ENCODE results near the gene CCDC40.
A peak's percentile ranks its signal among the peaks of the same experiment; 100 is the strongest.
"Not testable (repeated sequence)": the region's sequence is repeated elsewhere in the genome, so short reads cannot be mapped to it uniquely, and the experiment has no call there.

CCDC40 gene

DNA sequence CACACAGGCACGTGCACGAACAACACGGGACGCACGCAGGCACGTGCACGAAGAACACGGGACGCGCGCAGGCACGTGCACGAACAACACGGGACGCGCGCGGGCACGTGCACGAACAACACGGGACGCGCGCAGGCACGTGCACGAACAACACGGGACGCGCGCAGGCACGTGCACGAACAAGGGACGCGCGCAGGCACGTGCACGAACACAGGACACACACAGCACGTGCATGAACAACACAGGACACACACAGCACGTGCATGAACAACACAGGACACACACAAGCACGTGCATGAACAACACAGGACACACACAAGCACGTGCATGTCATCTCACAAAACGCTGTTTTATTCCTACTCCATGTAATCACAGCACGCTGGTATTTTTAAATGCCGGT lies 53.7 kb downstream of the CCDC40 start:
- not testable (repeated sequence) for H3K4me3 ChIP-seq (ENCODE audit: low read depth in 1 of 2, low read length in 2 of 2); H3K9ac ChIP-seq (ENCODE audit: low read depth in 1 of 2, low read length in 2 of 2); H3K9me3 ChIP-seq (ENCODE audit: control insufficient read depth in 1 of 2, low read length in 2 of 2); H3K4me1 ChIP-seq (ENCODE audit: control insufficient read depth in 1 of 2, insufficient read depth in 2 of 2, low read length in 2 of 2); H3K27ac ChIP-seq (ENCODE audit: low read depth, low read length); H3K27me3 ChIP-seq (ENCODE audit: control insufficient read depth in 1 of 2, insufficient read depth in 2 of 2, low read length in 2 of 2); H3K36me3 ChIP-seq (ENCODE audit: control insufficient read depth in 1 of 2, insufficient read depth in 2 of 2, low read length in 2 of 2)

DNA sequence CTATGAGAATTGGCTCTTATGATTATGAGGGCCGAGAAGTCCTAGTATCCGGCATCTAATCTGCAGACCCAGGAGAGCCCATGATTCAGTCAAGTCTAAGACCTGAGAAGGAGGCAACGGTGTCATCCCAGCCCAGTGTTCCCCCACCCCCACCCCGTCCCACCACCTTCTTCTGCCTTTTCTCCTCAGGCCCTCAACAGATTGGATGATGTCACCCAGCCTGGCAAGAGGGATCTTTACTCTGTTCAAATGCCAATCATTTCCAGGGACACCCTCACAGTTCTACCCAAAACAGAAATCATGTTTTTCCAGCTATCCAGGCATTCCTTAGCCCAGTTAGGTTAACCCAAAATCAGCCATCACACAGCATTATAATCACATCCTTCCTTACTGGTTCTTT lies 54.9 kb downstream of the CCDC40 start:
- Histone ChIP-seq H3K36me3 (ENCODE audit: control insufficient read depth in 1 of 2, insufficient read depth in 2 of 2, low read length in 2 of 2) (no peaks in the 10 kb centered on the region), H3K4me1 (ENCODE audit: control insufficient read depth in 1 of 2, insufficient read depth in 2 of 2, low read length in 2 of 2) (no peaks in the 10 kb centered on the region), H3K27me3 (ENCODE audit: control insufficient read depth in 1 of 2, insufficient read depth in 2 of 2, low read length in 2 of 2) (no peaks in the 10 kb centered on the region), H3K9me3 (ENCODE audit: control insufficient read depth in 1 of 2, low read length in 2 of 2) (no peaks in the 10 kb centered on the region), H3K9ac (ENCODE audit: low read depth in 1 of 2, low read length in 2 of 2) (no peak overlapping the region), H3K27ac (ENCODE audit: low read depth, low read length) (no peak overlapping the region), H3K4me3 (ENCODE audit: low read depth in 1 of 2, low read length in 2 of 2) (no peak overlapping the region)

DNA sequence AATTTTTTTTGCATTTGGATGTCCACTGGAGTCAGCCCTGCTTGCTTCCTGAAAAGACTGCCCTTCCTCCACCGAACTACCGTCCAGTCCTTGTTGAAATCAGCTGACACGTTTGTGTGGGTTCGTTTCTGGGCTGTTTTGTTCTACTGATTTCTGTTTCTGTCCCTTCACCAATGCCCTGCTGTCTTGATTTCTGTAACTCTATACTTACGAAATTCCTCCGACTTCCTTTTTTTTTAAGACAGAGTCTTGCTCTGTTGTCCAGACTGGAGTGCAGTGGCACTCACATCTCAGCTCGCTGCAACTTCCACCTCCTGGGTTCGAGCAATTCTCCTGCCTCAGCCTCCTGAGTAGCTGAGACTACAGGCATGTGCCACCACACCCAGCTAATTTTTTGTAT lies 56.5 kb downstream of the CCDC40 start:
- Histone ChIP-seq H3K27ac (ENCODE audit: low read depth, low read length) (peak overlapping the region; percentile 36), H3K4me1 (ENCODE audit: control insufficient read depth in 1 of 2, insufficient read depth in 2 of 2, low read length in 2 of 2) (no peaks in the 10 kb centered on the region), H3K27me3 (ENCODE audit: control insufficient read depth in 1 of 2, insufficient read depth in 2 of 2, low read length in 2 of 2) (no peaks in the 10 kb centered on the region), H3K36me3 (ENCODE audit: control insufficient read depth in 1 of 2, insufficient read depth in 2 of 2, low read length in 2 of 2) (no peaks in the 10 kb centered on the region), H3K9ac (ENCODE audit: low read depth in 1 of 2, low read length in 2 of 2) (no peak overlapping the region), H3K4me3 (ENCODE audit: low read depth in 1 of 2, low read length in 2 of 2) (no peak overlapping the region), H3K9me3 (ENCODE audit: control insufficient read depth in 1 of 2, low read length in 2 of 2) (no peaks in the 10 kb centered on the region)

DNA sequence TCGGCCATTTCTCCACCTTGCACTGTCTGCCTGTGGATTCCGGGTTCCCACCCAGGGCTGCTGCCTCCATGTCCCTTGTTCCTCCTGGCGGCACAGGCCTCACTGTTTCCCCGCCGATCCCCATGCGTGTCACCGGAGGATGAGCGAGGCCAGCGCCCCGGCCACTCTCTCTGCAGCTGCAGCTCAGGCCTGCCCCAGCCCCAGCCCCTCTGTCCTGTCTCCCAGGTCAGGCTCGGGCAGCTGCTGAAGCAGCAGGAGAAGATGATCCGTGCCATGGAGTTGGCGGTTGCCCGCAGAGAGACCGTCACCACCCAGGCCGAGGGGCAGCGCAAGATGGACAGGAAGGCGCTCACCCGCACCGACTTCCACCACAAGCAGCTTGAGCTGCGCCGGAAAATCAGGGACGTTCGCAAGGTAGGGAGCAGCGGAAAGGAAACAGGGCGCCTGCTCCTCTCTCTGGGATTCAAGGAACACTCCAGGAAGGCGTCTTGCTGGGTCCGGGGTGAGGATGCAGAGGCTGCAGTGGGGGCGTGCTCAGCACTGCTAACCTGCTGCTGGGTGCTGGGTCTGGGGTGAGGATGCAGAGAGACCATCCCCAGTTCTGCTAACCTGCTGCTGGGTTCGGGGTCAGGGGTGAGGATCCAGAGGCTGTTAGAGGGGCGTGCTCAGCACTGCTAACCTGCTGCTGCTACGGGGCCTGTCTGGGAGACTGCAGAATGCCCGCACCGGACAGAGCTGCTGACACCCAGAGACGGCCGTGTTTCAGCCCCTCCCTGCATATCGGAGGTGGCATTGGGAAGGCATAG lies 58.8 kb downstream of the CCDC40 start:
- Histone ChIP-seq H3K36me3 (ENCODE audit: control insufficient read depth in 1 of 2, insufficient read depth in 2 of 2, low read length in 2 of 2) (no peaks in the 10 kb centered on the region), H3K4me3 (ENCODE audit: low read depth in 1 of 2, low read length in 2 of 2) (no peak overlapping the region), H3K9ac (ENCODE audit: low read depth in 1 of 2, low read length in 2 of 2) (no peak overlapping the region), H3K27me3 (ENCODE audit: control insufficient read depth in 1 of 2, insufficient read depth in 2 of 2, low read length in 2 of 2) (no peaks in the 10 kb centered on the region), H3K4me1 (ENCODE audit: control insufficient read depth in 1 of 2, insufficient read depth in 2 of 2, low read length in 2 of 2) (no peaks in the 10 kb centered on the region), H3K27ac (ENCODE audit: low read depth, low read length) (no peak overlapping the region), H3K9me3 (ENCODE audit: control insufficient read depth in 1 of 2, low read length in 2 of 2) (no peaks in the 10 kb centered on the region)

DNA sequence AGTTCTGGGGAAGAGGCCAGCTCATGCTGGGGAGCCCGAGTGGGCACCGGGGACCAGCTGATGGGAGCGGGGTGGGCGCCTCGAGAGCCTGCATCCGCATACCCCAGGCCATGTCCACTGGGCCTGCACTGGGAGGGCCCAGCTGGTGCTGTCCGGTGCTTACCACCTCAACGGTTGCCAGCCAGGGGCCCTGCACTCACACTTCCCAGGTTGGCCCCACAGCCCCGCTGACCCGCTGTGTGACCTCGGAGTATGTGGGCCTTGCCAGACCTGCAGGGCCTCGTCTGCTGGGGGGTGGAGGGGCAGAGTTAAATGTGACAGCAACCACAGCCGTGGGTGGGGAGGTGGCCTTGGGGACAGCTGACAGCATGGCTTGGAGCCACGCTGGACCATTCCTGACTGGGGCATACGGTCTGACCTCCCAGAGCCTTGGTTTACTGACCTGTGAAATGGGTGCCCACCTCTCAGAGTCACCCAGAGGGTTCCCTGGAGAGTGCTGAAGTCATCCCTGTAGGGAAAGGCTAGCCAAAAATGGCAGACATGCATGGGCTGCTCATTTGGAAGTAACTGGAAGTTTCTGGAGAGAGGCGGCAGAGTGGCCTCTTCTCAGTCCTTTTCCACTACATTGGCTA lies 59.5 kb downstream of the CCDC40 start:
- Histone ChIP-seq H3K4me1 (ENCODE audit: control insufficient read depth in 1 of 2, insufficient read depth in 2 of 2, low read length in 2 of 2) (no peaks in the 10 kb centered on the region), H3K4me3 (ENCODE audit: low read depth in 1 of 2, low read length in 2 of 2) (no peak overlapping the region), H3K27me3 (ENCODE audit: control insufficient read depth in 1 of 2, insufficient read depth in 2 of 2, low read length in 2 of 2) (no peaks in the 10 kb centered on the region), H3K27ac (ENCODE audit: low read depth, low read length) (no peak overlapping the region), H3K9ac (ENCODE audit: low read depth in 1 of 2, low read length in 2 of 2) (no peak overlapping the region), H3K9me3 (ENCODE audit: control insufficient read depth in 1 of 2, low read length in 2 of 2) (no peaks in the 10 kb centered on the region), H3K36me3 (ENCODE audit: control insufficient read depth in 1 of 2, insufficient read depth in 2 of 2, low read length in 2 of 2) (no peaks in the 10 kb centered on the region)

DNA sequence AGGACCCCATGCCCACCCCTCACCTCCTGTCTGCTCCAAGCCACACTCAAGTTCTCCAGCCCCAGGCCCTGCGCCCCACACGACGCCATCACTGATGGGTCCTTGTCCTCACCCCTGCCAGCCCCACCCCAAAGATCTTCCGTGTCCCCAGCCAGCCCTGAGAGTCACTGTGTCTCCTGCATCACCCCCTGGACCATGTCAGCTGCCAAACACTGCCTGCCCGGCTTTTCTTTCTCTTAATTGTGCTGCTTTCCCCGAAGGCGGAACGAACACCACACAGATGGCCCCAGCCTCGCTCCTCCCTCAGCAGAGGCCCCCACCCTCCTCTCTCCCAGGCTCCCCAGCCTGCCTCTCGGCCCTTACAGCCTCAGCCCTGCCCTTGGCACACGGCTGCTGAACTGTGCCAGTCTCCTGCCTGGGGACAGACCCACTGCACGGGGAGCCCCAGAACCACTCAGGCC lies 60.1 kb downstream of the CCDC40 start:
- Histone ChIP-seq H3K9ac (ENCODE audit: low read depth in 1 of 2, low read length in 2 of 2) (no peak overlapping the region), H3K4me1 (ENCODE audit: control insufficient read depth in 1 of 2, insufficient read depth in 2 of 2, low read length in 2 of 2) (no peaks in the 10 kb centered on the region), H3K4me3 (ENCODE audit: low read depth in 1 of 2, low read length in 2 of 2) (no peak overlapping the region), H3K9me3 (ENCODE audit: control insufficient read depth in 1 of 2, low read length in 2 of 2) (no peaks in the 10 kb centered on the region), H3K36me3 (ENCODE audit: control insufficient read depth in 1 of 2, insufficient read depth in 2 of 2, low read length in 2 of 2) (no peaks in the 10 kb centered on the region), H3K27me3 (ENCODE audit: control insufficient read depth in 1 of 2, insufficient read depth in 2 of 2, low read length in 2 of 2) (no peaks in the 10 kb centered on the region), H3K27ac (ENCODE audit: low read depth, low read length) (no peak overlapping the region)

DNA sequence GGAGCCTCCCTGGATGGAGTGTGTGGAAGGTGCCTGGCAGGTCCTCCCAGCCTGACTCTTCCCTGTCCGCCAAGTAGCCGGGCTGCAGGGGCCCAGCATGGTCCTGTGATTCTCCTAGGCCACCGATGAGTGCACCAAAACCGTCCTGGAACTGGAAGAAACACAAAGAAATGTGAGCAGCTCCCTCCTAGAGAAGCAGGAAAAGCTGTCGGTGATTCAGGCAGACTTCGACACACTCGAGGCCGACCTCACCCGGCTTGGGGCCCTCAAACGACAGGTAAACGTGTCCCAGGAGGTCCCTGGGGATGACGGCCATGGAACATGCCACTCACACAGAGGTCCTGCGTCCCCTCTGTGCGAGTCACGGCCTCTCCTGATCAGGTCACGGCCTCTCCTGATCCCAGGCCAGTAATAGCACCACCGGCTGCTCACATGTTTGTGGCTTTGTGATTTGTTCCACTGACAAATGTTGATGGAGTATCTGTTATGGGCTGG lies 60.7 kb downstream of the CCDC40 start:
- Histone ChIP-seq H3K4me1 (ENCODE audit: control insufficient read depth in 1 of 2, insufficient read depth in 2 of 2, low read length in 2 of 2) (peaks cover 2 to 3% of the 10 kb centered on the region in 2 donors), H3K9me3 (ENCODE audit: control insufficient read depth in 1 of 2, low read length in 2 of 2) (no peaks in the 10 kb centered on the region), H3K9ac (ENCODE audit: low read depth in 1 of 2, low read length in 2 of 2) (no peak overlapping the region), H3K36me3 (ENCODE audit: control insufficient read depth in 1 of 2, insufficient read depth in 2 of 2, low read length in 2 of 2) (no peaks in the 10 kb centered on the region), H3K27ac (ENCODE audit: low read depth, low read length) (no peak overlapping the region), H3K4me3 (ENCODE audit: low read depth in 1 of 2, low read length in 2 of 2) (no peak overlapping the region), H3K27me3 (ENCODE audit: control insufficient read depth in 1 of 2, insufficient read depth in 2 of 2, low read length in 2 of 2) (no peaks in the 10 kb centered on the region)

DNA sequence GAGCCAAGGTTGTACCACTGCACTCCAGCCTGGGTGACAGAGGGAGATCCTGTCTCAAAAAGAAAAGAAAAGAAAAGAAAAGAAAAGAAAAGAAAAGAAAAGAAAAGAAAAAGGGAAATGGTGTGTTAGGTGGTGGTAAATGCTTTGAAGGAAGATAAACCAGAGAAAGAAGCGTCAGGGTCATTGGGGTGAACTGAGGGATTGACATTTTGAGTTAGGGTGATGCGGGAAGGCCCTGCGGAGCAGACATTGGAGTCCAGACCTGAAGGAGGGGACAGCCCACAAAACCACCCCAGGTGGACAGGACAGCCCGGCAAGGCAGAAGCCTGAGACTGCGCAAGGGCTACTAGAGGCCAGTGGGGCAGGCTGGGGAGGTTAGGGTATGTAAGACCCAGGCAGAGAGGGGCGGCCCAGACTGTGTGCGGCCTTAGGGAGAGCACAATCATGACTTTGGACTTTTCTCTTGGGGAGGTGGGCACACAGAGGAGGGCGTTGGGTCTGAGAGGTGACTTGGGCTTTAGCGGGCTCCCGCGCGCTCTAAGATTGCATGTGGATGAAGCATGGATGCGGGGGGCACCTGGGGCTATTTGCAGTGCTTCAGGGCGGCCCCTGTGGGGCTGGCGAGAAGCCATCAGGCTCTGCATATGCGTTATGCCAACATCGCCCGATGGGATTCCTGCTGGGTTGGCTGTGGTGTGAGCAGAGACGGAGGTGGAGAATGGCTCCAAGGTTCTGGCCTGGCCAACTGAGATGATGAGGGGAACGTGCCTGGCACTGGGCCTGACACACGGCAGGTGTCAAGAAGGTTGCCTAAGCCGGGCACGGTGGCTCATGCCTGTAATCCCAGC lies 61.6 kb downstream of the CCDC40 start:
- H3K4me1 ChIP-seq (ENCODE audit: control insufficient read depth in 1 of 2, insufficient read depth in 2 of 2, low read length in 2 of 2): peaks cover 10 to 12% of the 10 kb centered on the region in 2 donors
- no peaks in the 10 kb centered on the region for H3K9me3 ChIP-seq (ENCODE audit: control insufficient read depth in 1 of 2, low read length in 2 of 2)
- no peaks in the 10 kb centered on the region for H3K36me3 ChIP-seq (ENCODE audit: control insufficient read depth in 1 of 2, insufficient read depth in 2 of 2, low read length in 2 of 2)
- no peak overlapping the region for H3K4me3 ChIP-seq (ENCODE audit: low read depth in 1 of 2, low read length in 2 of 2)
- H3K27me3 ChIP-seq (ENCODE audit: control insufficient read depth in 1 of 2, insufficient read depth in 2 of 2, low read length in 2 of 2): no peaks in the 10 kb centered on the region
- no peak overlapping the region for H3K27ac ChIP-seq (ENCODE audit: low read depth, low read length)
- no peak overlapping the region for H3K9ac ChIP-seq (ENCODE audit: low read depth in 1 of 2, low read length in 2 of 2)

DNA sequence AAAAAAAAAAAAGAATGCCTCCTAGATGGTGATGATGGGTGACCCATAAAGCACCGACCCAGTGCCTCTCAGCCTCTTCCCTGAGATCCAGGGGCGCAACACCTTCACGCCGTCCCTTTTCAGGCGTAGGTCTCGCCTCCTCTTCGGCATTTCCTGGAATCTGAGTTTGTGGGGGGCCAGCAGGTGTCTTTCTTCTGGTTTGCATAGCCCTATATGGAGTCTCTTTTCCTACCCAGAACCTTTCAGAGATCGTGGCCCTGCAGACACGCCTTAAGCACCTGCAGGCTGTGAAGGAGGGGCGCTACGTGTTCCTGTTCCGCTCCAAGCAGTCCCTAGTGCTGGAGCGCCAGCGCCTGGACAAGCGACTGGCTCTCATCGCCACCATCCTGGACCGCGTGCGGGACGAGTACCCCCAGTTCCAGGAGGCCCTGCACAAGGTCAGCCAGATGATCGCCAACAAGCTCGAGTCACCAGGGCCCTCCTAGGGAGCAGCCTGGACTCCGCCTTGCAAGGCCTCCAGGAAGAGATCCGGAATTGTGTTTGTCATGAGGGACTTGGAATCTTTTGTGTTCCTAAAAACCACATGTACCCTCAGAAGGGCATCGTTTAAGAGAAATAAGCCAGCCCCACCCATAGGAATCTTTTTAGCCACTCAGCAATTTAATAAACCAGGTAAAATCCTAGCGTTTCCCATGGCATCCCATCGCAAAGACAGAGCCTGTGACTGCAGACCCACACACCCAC lies 63.0 kb downstream of the CCDC40 start:
- no peak overlapping the region for H3K27ac ChIP-seq (ENCODE audit: low read depth, low read length)
- no peak overlapping the region for H3K9ac ChIP-seq (ENCODE audit: low read depth in 1 of 2, low read length in 2 of 2)
- peaks cover 14 to 16% of the 10 kb centered on the region in 2 donors for H3K4me1 ChIP-seq (ENCODE audit: control insufficient read depth in 1 of 2, insufficient read depth in 2 of 2, low read length in 2 of 2)
- H3K36me3 ChIP-seq (ENCODE audit: control insufficient read depth in 1 of 2, insufficient read depth in 2 of 2, low read length in 2 of 2): no peaks in the 10 kb centered on the region
- no peak overlapping the region for H3K4me3 ChIP-seq (ENCODE audit: low read depth in 1 of 2, low read length in 2 of 2)
- H3K27me3 ChIP-seq (ENCODE audit: control insufficient read depth in 1 of 2, insufficient read depth in 2 of 2, low read length in 2 of 2): no peaks in the 10 kb centered on the region
- H3K9me3 ChIP-seq (ENCODE audit: control insufficient read depth in 1 of 2, low read length in 2 of 2): no peaks in the 10 kb centered on the region
